HCT116 (cell line): ENCODE results near the gene ACSBG1. TPM values are rescaled to one million over a fixed set of nuclear protein-coding genes. Genes with fewer than 3 reads are reported as not detected.

Source experiments
- ATAC-seq: fragments of 200-7000 bp; cut with Tn5 transposase; 2 replicates; pipeline ENCODE4 v1.9.1; 2020; ENCODE audit warnings: mild to moderate bottlenecking, moderate library complexity
- BruUV-seq: library from RNA; stranded (reverse); fragments of 400-500 nt; replicated peaks from 2 replicates; lab custom pipeline; 2021; lab: Mats Ljungman, UMichigan
- CTCF ChIA-PET: fragments of 300-600 bp; sonication (Branson Sonifier 250); formaldehyde crosslinking; loops from one replicate; lab custom pipeline; 2021; ENCODE audit warnings: antibody characterized with exemption; lab: Charles Lee
- POLR2A ChIA-PET: fragments of 300-600, 350-600 bp; sonication (Branson Sonifier 250); formaldehyde crosslinking; loops from one replicate; lab custom pipeline; 2021; ENCODE audit warnings: antibody characterized with exemption; lab: Charles Lee
- RAD21 ChIA-PET, 2 experiments: fragments of 300-600 bp; sonication (Branson Sonifier 250); formaldehyde crosslinking; loops; one replicate each; lab custom pipeline; 2023; ENCODE audit warnings: low total read pairs in 2 of 2; ENCODE audit not compliant: uncharacterized antibody in 2 of 2, unreplicated experiment in 2 of 2, low non-redundant PET in 1 of 2; lab: Charles Lee
- DNase-seq: peaks from one replicate; pipeline ENCODE4 v3.0.0-alpha.2; 2010; ENCODE audit warnings: low read depth, low spot score
- H2AFZ ChIP-seq: fragments of 200-600 bp; shearing (Covaris generic), sonication (generic); 2 replicates; pipeline ENCODE4 v1.6.1; 2017; ENCODE audit warnings: low read depth, mixed run types, mixed read lengths, antibody characterized with exemption, low read length; ENCODE audit not compliant: poor library complexity, severe bottlenecking
- H3K27ac ChIP-seq: 2 replicates; pipeline ENCODE4 v1.5.1; 2012; ENCODE audit warnings: low read depth, low read length
- H3K27me3 ChIP-seq: fragments of 200-600 bp; sonication (generic); 2 replicates; pipeline ENCODE4 v1.6.1; 2016; ENCODE audit warnings: mixed run types, low read length, mixed read lengths; ENCODE audit not compliant: insufficient read depth
- H3K36me3 ChIP-seq, 2 experiments: fragments of 200-500 bp in 1 of 2; fragments of 200-600 bp in 1 of 2; sonication (Bioruptor generic) in 1 of 2; sonication (generic) in 1 of 2; 2 replicates each; pipeline versions ENCODE4 v1.5.1 to v1.6.1; 2014 to 2016; ENCODE audit warnings: low read length in 2 of 2, inconsistent platforms in 1 of 2, mixed read lengths in 1 of 2, mixed run types in 1 of 2; ENCODE audit not compliant: insufficient read depth in 2 of 2, control insufficient read depth in 1 of 2
- H3K4me1 ChIP-seq, 2 experiments: fragments of 200-600 bp in 1 of 2; sonication (generic) in 1 of 2; 2 replicates each; pipeline versions ENCODE4 v1.5.1 to v1.6.1; 2012 to 2017; ENCODE audit warnings: low read length in 2 of 2, inconsistent platforms in 1 of 2, mild to moderate bottlenecking in 1 of 2, mixed read lengths in 1 of 2, mixed run types in 1 of 2, moderate library complexity in 1 of 2; ENCODE audit not compliant: insufficient read depth in 2 of 2, control insufficient read depth in 1 of 2
- H3K4me2 ChIP-seq: fragments of 200-600 bp; sonication (generic); 2 replicates; pipeline ENCODE4 v1.6.1; 2017; ENCODE audit warnings: mixed run types, low read length, mixed read lengths
- H3K4me3 ChIP-seq, 2 experiments: fragments of 200-600 bp in 1 of 2; sonication (generic) in 1 of 2; replicated peaks in 1 of 2; 2 replicates each; pipeline ENCODE4 v1.5.1; 2011 to 2016; ENCODE audit warnings: low read length in 2 of 2, control low read depth in 1 of 2, low read depth in 1 of 2, mild to moderate bottlenecking in 1 of 2, mixed read lengths in 1 of 2, mixed run types in 1 of 2
- H3K79me2 ChIP-seq: fragments of 200-600 bp; sonication (generic); 2 replicates; pipeline ENCODE4 v1.6.1; 2017; ENCODE audit warnings: mild to moderate bottlenecking, mixed run types, low read length, moderate library complexity, mixed read lengths; ENCODE audit not compliant: insufficient read depth
- H3K9ac ChIP-seq: fragments of 200-600 bp; sonication (generic); 2 replicates; pipeline ENCODE4 v1.6.1; 2016; ENCODE audit warnings: low read length, mixed read lengths
- H3K9me2 ChIP-seq: fragments of 200-600 bp; sonication (generic), shearing (Covaris generic); 2 replicates; pipeline ENCODE4 v1.6.1; 2017; ENCODE audit warnings: mixed run types, mild to moderate bottlenecking, moderate library complexity; ENCODE audit not compliant: insufficient read depth
- H3K9me3 ChIP-seq, 2 experiments: fragments of 200-500 bp in 1 of 2; fragments of 200-600 bp in 1 of 2; sonication (Bioruptor generic) in 1 of 2; sonication (generic) in 1 of 2; 2 replicates each; pipeline ENCODE4 v1.6.1; 2014 to 2017; ENCODE audit warnings: low read length in 2 of 2, mixed read lengths in 2 of 2, inconsistent platforms in 1 of 2, low read depth in 1 of 2, mild to moderate bottlenecking in 1 of 2, mixed run types in 1 of 2, moderate library complexity in 1 of 2; ENCODE audit not compliant: control insufficient read depth in 1 of 2, insufficient read depth in 1 of 2
- H4K20me1 ChIP-seq: fragments of 200-600 bp; sonication (generic), shearing (Covaris generic); 2 replicates; pipeline ENCODE4 v1.6.1; 2017; ENCODE audit warnings: mixed run types, mild to moderate bottlenecking, moderate library complexity; ENCODE audit not compliant: insufficient read depth
- ATF3 ChIP-seq: IDR thresholded peaks from 2 replicates; pipeline ENCODE4 v1.6.1; 2012
- CBX3 ChIP-seq: IDR thresholded peaks from 2 replicates; pipeline ENCODE4 v1.6.1; 2012; ENCODE audit warnings: low read depth
- CEBPB ChIP-seq: IDR thresholded peaks from 2 replicates; pipeline ENCODE4 v1.6.1; 2012; ENCODE audit warnings: low read depth
- CTCF ChIP-seq, 3 experiments: fragments of 200-600 bp in 1 of 3; sonication (generic) in 1 of 3; IDR thresholded peaks in 2 of 3; conservative IDR thresholded peaks in 1 of 3; 2 replicates each; pipeline ENCODE4 v1.5.1; 2012 to 2017; ENCODE audit warnings: low read depth in 2 of 3, low read length in 2 of 3, antibody characterized with exemption in 1 of 3, borderline replicate concordance in 1 of 3, control low read depth in 1 of 3, mild to moderate bottlenecking in 1 of 3, mixed read lengths in 1 of 3, mixed run types in 1 of 3, moderate library complexity in 1 of 3; ENCODE audit not compliant: insufficient read depth in 1 of 3
- EGR1 ChIP-seq: IDR thresholded peaks from 2 replicates; pipeline ENCODE4 v1.6.1; 2012; ENCODE audit warnings: low read depth
- EZH2phosphoT487 ChIP-seq: fragments of 200-600 bp; IDR thresholded peaks from 2 replicates; pipeline ENCODE4 v1.6.1; 2018; ENCODE audit warnings: antibody characterized with exemption, borderline replicate concordance
- FOSL1 ChIP-seq: IDR thresholded peaks from 2 replicates; pipeline ENCODE4 v1.6.1; 2012; ENCODE audit warnings: low read depth
- JUND ChIP-seq: IDR thresholded peaks from 2 replicates; pipeline ENCODE4 v1.6.1; 2012
- POLR2A ChIP-seq: IDR thresholded peaks from 2 replicates; pipeline ENCODE4 v1.7.0; 2011; ENCODE audit warnings: borderline replicate concordance; ENCODE audit not compliant: insufficient read depth, insufficient read length; ENCODE audit errors: extremely low read depth
- POLR2AphosphoS5 ChIP-seq: IDR thresholded peaks from 2 replicates; pipeline ENCODE4 v1.6.1; 2011; ENCODE audit warnings: mild to moderate bottlenecking, low read depth, low read length, moderate library complexity
- RAD21 ChIP-seq: IDR thresholded peaks from 2 replicates; pipeline ENCODE4 v1.6.1; 2012; ENCODE audit warnings: low read depth, mild to moderate bottlenecking
- REST ChIP-seq: IDR thresholded peaks from 2 replicates; pipeline ENCODE4 v1.6.1; 2012; ENCODE audit warnings: low read depth
- SP1 ChIP-seq: IDR thresholded peaks from 2 replicates; pipeline ENCODE4 v1.6.1; 2012; ENCODE audit warnings: low read depth
- SRF ChIP-seq: IDR thresholded peaks from 2 replicates; pipeline ENCODE4 v1.6.1; 2012; ENCODE audit warnings: low read depth
- TCF7L2 ChIP-seq: IDR thresholded peaks from 2 replicates; pipeline ENCODE4 v1.7.0; 2011; ENCODE audit warnings: borderline replicate concordance, inconsistent platforms; ENCODE audit not compliant: insufficient read depth, insufficient read length; ENCODE audit errors: extremely low read depth
- YY1 ChIP-seq: IDR thresholded peaks from 2 replicates; pipeline ENCODE4 v1.6.1; 2011; ENCODE audit warnings: low read length, low read depth, moderate library complexity, mild to moderate bottlenecking; ENCODE audit not compliant: insufficient replicate concordance; ENCODE audit errors: extremely low read depth
- ZBTB33 ChIP-seq: IDR thresholded peaks from 2 replicates; pipeline ENCODE4 v1.6.1; 2011; ENCODE audit warnings: mild to moderate bottlenecking, low read length, moderate library complexity; ENCODE audit not compliant: insufficient replicate concordance; ENCODE audit errors: extremely low read depth
- ZFX ChIP-seq: fragments of 450-650 bp; IDR thresholded peaks from 2 replicates; pipeline ENCODE4 v1.6.1; 2017
- intact Hi-C: fragments of 100-400 bp; cut with micrococcal nuclease; formaldehyde crosslinking; loops from 2 replicates; pipeline ENCODE4 v1.10.0; 2022
- total RNA-seq: library from RNA; stranded (reverse); gene quantifications from one replicate; pipeline ENCODE4 v1.2.1, GENCODE V29; 2021; ENCODE audit not compliant: unreplicated experiment

ACSBG1 gene
- total RNA-seq, 1 experiment from 2014 or later = 0.71 TPM

- Histone ChIP-seq H3K27me3 (no peaks in the 10 kb centered on the region), H3K36me3 (peaks cover 36 to 62% of the 10 kb centered on the region in 2 experiments), H3K9me3 (no peaks in the 10 kb centered on the region), H3K9ac (no peak overlapping the region), H3K4me1 (no peaks in the 10 kb centered on the region), H3K4me3 (no peak overlapping the region), H3K79me2 (peaks cover 89% of the 10 kb centered on the region), H3K27ac (no peak overlapping the region), H3K4me2 (no peak overlapping the region), H3K9me2 (no peaks in the 10 kb centered on the region), H4K20me1 (no peaks in the 10 kb centered on the region), H2AFZ (no peak overlapping the region)
- DNase-seq (no peak), ATAC-seq (no peak)
- ChIA-PET POLR2A (no interaction called here), CTCF (no interaction called here), RAD21 (no interaction called here)
- BruUV-seq = no TSS peak
- TF ChIP-seq FOSL1 = no peak
- TF ChIP-seq CTCF (IDR thresholded peaks at IDR 0.05 in 2 of 3, conservative IDR thresholded peaks at IDR 0.05 in 1 of 3; ENCODE audit: borderline replicate concordance in 1 of 3, insufficient read depth in 1 of 3, low read depth in 2 of 3, low read length in 2 of 3) = no peak
- TF ChIP-seq ZFX = no peak
- TF ChIP-seq POLR2A = no peak
- TF ChIP-seq REST = no peak
- TF ChIP-seq RAD21 = no peak
- TF ChIP-seq SP1 = no peak
- TF ChIP-seq ZBTB33 = no peak
- TF ChIP-seq YY1 = no peak
- no peak for TF ChIP-seq SRF
- no peak for TF ChIP-seq EGR1
- TF ChIP-seq ATF3 = no peak
- TF ChIP-seq TCF7L2 = no peak
- TF ChIP-seq CBX3 = no peak
- TF ChIP-seq JUND = no peak
- TF ChIP-seq CEBPB = no peak
- no peak for TF ChIP-seq EZH2phosphoT487
- no peak for TF ChIP-seq POLR2AphosphoS5
- intact Hi-C loops = no loop called here
Measured at GRCh38 chr15:78272316-78272715, 38.0 kb upstream of the ACSBG1 start.
